LNCaP clone FGC (cell line): ENCODE measurements around the gene SLC66A1.

ENCODE experiments used
- DNase-seq: peaks from one replicate; pipeline ENCODE4 v3.0.0-alpha.2; 2011; ENCODE audit warnings: low read depth
- H3K4me3 ChIP-seq: 2 replicates; pipeline ENCODE4 v1.5.1; 2011; ENCODE audit warnings: mild to moderate bottlenecking, low read depth, low read length, control low read depth
- CTCF ChIP-seq: IDR thresholded peaks from 2 replicates; pipeline ENCODE4 v1.5.1; 2012; ENCODE audit warnings: mild to moderate bottlenecking; ENCODE audit not compliant: control insufficient read depth, insufficient read depth; ENCODE audit errors: extremely low read depth

Gene SLC66A1

DNA sequence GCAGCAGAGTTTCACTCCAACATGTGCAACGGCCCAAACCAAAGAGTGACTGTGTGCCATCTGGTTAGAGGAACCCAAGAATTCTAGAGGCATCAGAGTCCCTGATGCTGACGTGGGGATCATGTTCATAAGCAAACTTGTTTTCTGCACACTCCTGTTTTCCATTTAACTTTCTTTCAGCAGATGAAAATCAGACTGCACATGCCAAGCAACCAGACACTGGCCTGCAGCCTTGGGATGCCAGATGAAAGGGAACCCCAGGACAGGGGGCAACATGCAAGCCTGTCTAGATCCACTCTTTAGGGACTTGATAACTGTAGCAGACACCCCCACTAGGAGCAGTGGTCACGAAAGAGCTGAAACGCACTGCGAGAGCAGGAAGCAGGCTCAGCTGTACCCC, 56.8 kb downstream of the SLC66A1 start:
- DNase-seq, result no peak
- no peak overlapping the region for H3K4me3 ChIP-seq

DNA sequence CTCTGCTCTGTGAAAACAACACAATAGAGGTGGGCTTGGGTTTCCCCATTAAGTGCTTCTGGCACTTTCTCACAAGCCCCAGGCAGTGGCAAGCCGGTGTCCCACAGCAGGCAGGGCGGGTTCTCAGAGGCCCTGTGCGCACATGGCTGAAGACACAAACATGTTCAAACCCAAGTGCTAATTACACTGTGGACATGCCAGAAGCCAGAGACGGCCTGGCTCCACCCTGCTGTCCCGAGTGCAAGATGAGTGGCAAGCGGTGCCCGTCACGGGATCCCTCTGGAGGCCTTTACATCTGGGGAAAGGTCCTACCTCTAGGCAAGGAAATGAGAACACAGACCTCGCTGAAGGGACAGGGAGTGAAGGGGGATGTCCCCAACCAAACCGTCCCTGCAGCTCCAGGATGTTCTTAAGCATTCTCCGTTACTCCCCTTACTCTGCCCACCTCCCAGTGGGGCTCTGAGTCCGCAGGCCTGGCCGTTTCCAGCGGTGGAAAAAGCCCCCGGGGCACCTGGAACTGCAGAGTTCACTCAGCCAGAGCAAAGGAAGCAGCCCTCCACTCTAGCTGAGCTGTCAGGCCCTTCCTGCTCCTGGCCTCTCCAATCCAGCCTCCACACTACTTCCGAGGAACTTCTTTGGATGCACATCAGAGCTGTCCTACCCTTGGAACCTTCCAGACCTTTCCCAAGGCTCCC, 57.4 kb downstream of the SLC66A1 start:
- no peak for TF ChIP-seq CTCF
- no peak for DNase-seq
- no peak overlapping the region for H3K4me3 ChIP-seq

More for the DNA sequence above, 56.8 kb downstream of the SLC66A1 start:
- TF ChIP-seq CTCF, result no peak

- no peak for DNase-seq
- H3K4me3 ChIP-seq, result no peak overlapping the region
- TF ChIP-seq CTCF, result no peak
Measured at GRCh38 chr1:19370453-19371170, 58.5 kb downstream of the SLC66A1 start.

- no peak for DNase-seq
- no peak overlapping the region for H3K4me3 ChIP-seq
- TF ChIP-seq CTCF, result no peak
Measured at GRCh38 chr1:19371226-19372135, 59.4 kb downstream of the SLC66A1 start.

GRCh38 chr1:19372136-19372514, 60.0 kb downstream of the SLC66A1 start:
- H3K4me3 ChIP-seq, result no peak overlapping the region
- TF ChIP-seq CTCF, result no peak
- DNase-seq, result no peak

GRCh38 chr1:19372602-19373001, 60.5 kb downstream of the SLC66A1 start:
- no peak for TF ChIP-seq CTCF
- no peak overlapping the region for H3K4me3 ChIP-seq
- DNase-seq, result no peak
